SK-N-SH treated with all-trans-retinoic acid at 6 μM for 48 hours (cell line): ENCODE results near the gene CEMIP2.

Experiments
- ARNTL ChIP-seq: fragments of 450-650 bp; formaldehyde crosslinking; IDR thresholded peaks from 2 replicates; pipeline ENCODE4 v1.5.0; 2020; ENCODE audit warnings: low read depth, mild to moderate bottlenecking, moderate library complexity, borderline replicate concordance
- CSDC2 ChIP-seq: fragments of 250-450 bp; sonication (Bioruptor Pico); IDR thresholded peaks from 2 replicates; pipeline ENCODE4 v1.5.0; 2020; ENCODE audit warnings: mild to moderate bottlenecking, moderate library complexity
- ESRRG ChIP-seq: fragments of 250-450 bp; sonication (Bioruptor Pico); IDR thresholded peaks from 2 replicates; pipeline ENCODE4 v1.6.1; 2021; ENCODE audit warnings: mild to moderate bottlenecking
- PATZ1 ChIP-seq: fragments of 250-450 bp; sonication (Bioruptor Pico); IDR thresholded peaks from 2 replicates; pipeline ENCODE4 v1.8.0; 2020; ENCODE audit warnings: mild to moderate bottlenecking, moderate library complexity, borderline replicate concordance
- POU6F1 ChIP-seq: fragments of 250-450 bp; sonication (Bioruptor Pico); IDR thresholded peaks from 2 replicates; pipeline ENCODE4 v1.8.0; 2021; ENCODE audit warnings: low read depth, mild to moderate bottlenecking, moderate library complexity, borderline replicate concordance
- PPARA ChIP-seq: fragments of 250-450 bp; sonication (Bioruptor Pico); IDR thresholded peaks from 2 replicates; pipeline ENCODE4 v1.5.0; 2020; ENCODE audit warnings: mild to moderate bottlenecking, borderline replicate concordance
- RARB ChIP-seq: fragments of 250-450 bp; sonication (Bioruptor Pico); IDR thresholded peaks from 2 replicates; pipeline ENCODE4 v1.8.0; 2021; ENCODE audit warnings: mild to moderate bottlenecking, moderate library complexity
- TSHZ2 ChIP-seq: fragments of 250-450 bp; sonication (Bioruptor Pico); IDR thresholded peaks from 2 replicates; pipeline ENCODE4 v1.5.0; 2020; ENCODE audit warnings: mild to moderate bottlenecking, moderate library complexity
- ZFP3 ChIP-seq: fragments of 250-450 bp; sonication (Bioruptor Pico); IDR thresholded peaks from 2 replicates; pipeline ENCODE4 v1.5.0; 2020; ENCODE audit warnings: mild to moderate bottlenecking, moderate library complexity
- ZFP30 ChIP-seq: fragments of 450-650 bp; formaldehyde crosslinking; IDR thresholded peaks from 2 replicates; pipeline ENCODE4 v1.5.0; 2022; ENCODE audit warnings: mild to moderate bottlenecking, moderate library complexity

- TF ChIP-seq ZFP30 (CRISPR knock-in tag) (no peak), ZFP3 (no peak), PPARA (CRISPR knock-in tag) (no peak), RARB (CRISPR knock-in tag) (no peak), ESRRG (CRISPR knock-in tag) (no peak), TSHZ2 (CRISPR knock-in tag) (no peak), CSDC2 (CRISPR knock-in tag) (no peak), PATZ1 (CRISPR knock-in tag) (no peak), ARNTL (CRISPR knock-in tag) (no peak), POU6F1 (no peak)
These were observed 35.1 kb downstream of the CEMIP2 start for GRCh38 chr9:71733176-71733575.
